K562 (cell line): ENCODE data around the gene CUL1. TPM values are rescaled to one million over a fixed set of nuclear protein-coding genes. Genes with fewer than 3 reads are reported as not detected.
A peak's percentile ranks its signal among the peaks of the same experiment; 100 is the strongest.

Source experiments
- ATAC-seq: fragments of 200-7000 bp; cut with Tn5 transposase; 3 replicates; pipeline ENCODE4 v1.9.1; 2020; ENCODE audit warnings: moderate library complexity
- BruUV-seq: library from RNA; stranded (reverse); fragments of 400-500 nt; replicated peaks from 2 replicates; lab custom pipeline; 2021; lab: Mats Ljungman, UMichigan
- CTCF ChIA-PET: fragments of 300-600 bp; formaldehyde crosslinking; extraction: SDS; loops from one replicate; lab custom pipeline; 2021; ENCODE audit warnings: low intra/inter-chr PET ratio; lab: Yijun Ruan, JAX
- POLR2A ChIA-PET: fragments of 300-600, 350-650 bp; sonication (Branson Sonifier 250); formaldehyde crosslinking; extraction: SDS; loops from one replicate; lab custom pipeline; 2021; ENCODE audit warnings: antibody characterized with exemption, inconsistent platforms; lab: Yijun Ruan, JAX
- DNase-seq, 4 experiments: peaks; one replicate each; pipeline versions ENCODE4 v3.0.0 to v3.0.0-alpha.2; 2011 to 2018; ENCODE audit warnings: low spot score in 3 of 4, mixed read lengths in 3 of 4; ENCODE audit errors: extremely low read depth in 1 of 4
- FAIRE-seq: peaks from 2 replicates; lab custom pipeline; 2011; peaks lifted over from hg19 to GRCh38; lab: Jason Lieb, UNC
- H2AFZ ChIP-seq: 2 replicates; pipeline ENCODE4 v1.6.0; 2011; ENCODE audit warnings: low read depth, low read length, control low read depth, inconsistent platforms
- H3K27ac ChIP-seq: fragments of 200-600 bp; 3 replicates; pipeline ENCODE4 v1.8.0; 2011; ENCODE audit warnings: low read depth, mild to moderate bottlenecking, control low read depth, inconsistent platforms, low read length, moderate library complexity, mixed read lengths; ENCODE audit errors: extremely low read depth
- H3K27me3 ChIP-seq, 2 experiments: fragments of 300-600 bp in 1 of 2; 2 replicates in 1 of 2; 3 replicates in 1 of 2; pipeline versions ENCODE4 v1.6.0 to v1.8.0; 2011; ENCODE audit warnings: inconsistent platforms in 2 of 2, low read length in 2 of 2, mild to moderate bottlenecking in 1 of 2, mixed read lengths in 1 of 2, moderate library complexity in 1 of 2; ENCODE audit not compliant: control insufficient read depth in 2 of 2, insufficient read depth in 2 of 2
- H3K36me3 ChIP-seq: fragments of 300-600 bp; 3 replicates; pipeline ENCODE4 v1.8.0; 2011; ENCODE audit warnings: mild to moderate bottlenecking, low read length, inconsistent platforms; ENCODE audit not compliant: control insufficient read depth, insufficient read depth
- H3K4me1 ChIP-seq, 2 experiments: fragments of 200-600 bp in 1 of 2; replicated peaks in 1 of 2; 2 replicates in 1 of 2; 3 replicates in 1 of 2; pipeline versions ENCODE4 v1.5.1 to v1.8.0; 2011; ENCODE audit warnings: inconsistent platforms in 2 of 2, low read length in 2 of 2, mild to moderate bottlenecking in 1 of 2, mixed read lengths in 1 of 2, moderate library complexity in 1 of 2; ENCODE audit not compliant: control insufficient read depth in 2 of 2, insufficient read depth in 2 of 2
- H3K4me2 ChIP-seq: 2 replicates; pipeline ENCODE4 v1.6.1; 2011; ENCODE audit warnings: low read length, control low read depth, inconsistent platforms, mixed read lengths; ENCODE audit not compliant: insufficient read depth
- H3K4me3 ChIP-seq: fragments of 200-600 bp; sonication (generic), shearing (Covaris generic); 2 replicates; pipeline ENCODE4 v1.5.1; 2016; ENCODE audit warnings: control low read depth, inconsistent platforms
- H3K79me2 ChIP-seq: fragments of 200-600 bp; 3 replicates; pipeline ENCODE4 v1.8.0; 2011; ENCODE audit warnings: low read length, inconsistent platforms; ENCODE audit not compliant: control insufficient read depth, insufficient read depth
- H3K9ac ChIP-seq, 2 experiments: 2 replicates each; pipeline versions ENCODE4 v1.6.0 to v1.6.1; 2011; ENCODE audit warnings: low read depth in 2 of 2, low read length in 2 of 2, control low read depth in 1 of 2, inconsistent platforms in 1 of 2, mild to moderate bottlenecking in 1 of 2, mixed read lengths in 1 of 2; ENCODE audit not compliant: insufficient read depth in 1 of 2
- H3K9me1 ChIP-seq: one replicate; pipeline ENCODE4 v1.6.0; 2011; ENCODE audit warnings: inconsistent platforms, mild to moderate bottlenecking, low read length, moderate library complexity; ENCODE audit not compliant: control insufficient read depth, insufficient read depth
- H3K9me3 ChIP-seq: replicated peaks from 2 replicates; pipeline ENCODE4 v1.5.1; 2011; ENCODE audit warnings: low read depth, low read length, inconsistent platforms; ENCODE audit not compliant: control insufficient read depth, insufficient read depth
- H4K20me1 ChIP-seq: replicated peaks from 2 replicates; pipeline ENCODE4 v1.6.1; 2011; ENCODE audit warnings: low read length, inconsistent platforms, mixed read lengths; ENCODE audit not compliant: control insufficient read depth, insufficient read depth
- COPS2 ChIP-seq: fragments of 450-650 bp; conservative IDR thresholded peaks from 2 replicates; pipeline ENCODE4 v1.6.1; 2016; ENCODE audit warnings: mild to moderate bottlenecking, moderate library complexity
- E2F3 ChIP-seq: fragments of 250-450 bp; sonication (Bioruptor Pico); IDR thresholded peaks from 2 replicates; pipeline ENCODE4 v1.4.0; 2020; ENCODE audit warnings: mild to moderate bottlenecking
- ERF ChIP-seq: fragments of 450-650 bp; formaldehyde crosslinking; IDR thresholded peaks from 2 replicates; pipeline ENCODE4 v1.4.0; 2020; ENCODE audit warnings: mild to moderate bottlenecking, mixed read lengths
- FOXA3 ChIP-seq, 2 experiments: fragments of 450-650 bp in 1 of 2; sonication (generic) in 1 of 2; formaldehyde crosslinking; IDR thresholded peaks in 1 of 2; conservative IDR thresholded peaks in 1 of 2; 2 replicates each; pipeline versions ENCODE4 v1.4.0 to v1.8.0; 2020 to 2022; ENCODE audit warnings: mild to moderate bottlenecking in 2 of 2, missing genetic modification reagents in 1 of 2
- HMG20B ChIP-seq: fragments of 250-450 bp; sonication (Bioruptor Pico); IDR thresholded peaks from 2 replicates; pipeline ENCODE4 v1.5.0; 2021; ENCODE audit warnings: mild to moderate bottlenecking
- HNRNPL ChIP-seq: fragments of 200-400 bp; formaldehyde crosslinking; IDR thresholded peaks from 2 replicates; pipeline ENCODE4 v1.6.1; 2017; ENCODE audit warnings: low read depth, mild to moderate bottlenecking, low read length
- MCM5 ChIP-seq: fragments of 450-650 bp; IDR thresholded peaks from 2 replicates; pipeline ENCODE4 v1.6.1; 2016; ENCODE audit warnings: low read depth
- PML ChIP-seq: IDR thresholded peaks from 2 replicates; pipeline ENCODE4 v1.6.1; 2012; ENCODE audit warnings: low read length, inconsistent platforms
- RCOR1 ChIP-seq, 2 experiments: IDR thresholded peaks; 2 replicates each; pipeline ENCODE4 v1.6.1; 2012; ENCODE audit warnings: low read depth in 2 of 2, low read length in 2 of 2, borderline replicate concordance in 1 of 2, improper control_type of control experiment in 1 of 2
- SIN3A ChIP-seq, 2 experiments: fragments of 150-350 bp in 1 of 2; IDR thresholded peaks; 2 replicates each; pipeline ENCODE4 v1.6.1; 2011 to 2016; ENCODE audit warnings: borderline replicate concordance in 2 of 2, low read depth in 2 of 2, low read length in 2 of 2, mild to moderate bottlenecking in 2 of 2, moderate library complexity in 2 of 2; ENCODE audit not compliant: control insufficient read depth in 1 of 2
- TEAD4 ChIP-seq, 2 experiments: sonication (generic) in 1 of 2; formaldehyde crosslinking in 1 of 2; IDR thresholded peaks; 2 replicates each; pipeline versions ENCODE4 v1.6.1 to v1.8.0; 2012 to 2022; ENCODE audit warnings: borderline replicate concordance in 1 of 2, inconsistent platforms in 1 of 2, low read length in 1 of 2, mild to moderate bottlenecking in 1 of 2, missing genetic modification reagents in 1 of 2
- XRCC5 ChIP-seq: fragments of 200-400 bp; formaldehyde crosslinking; IDR thresholded peaks from 2 replicates; pipeline ENCODE4 v1.6.1; 2017; ENCODE audit warnings: low read depth, mild to moderate bottlenecking, low read length
- ZNF586 ChIP-seq: fragments of 450-650 bp; formaldehyde crosslinking; conservative IDR thresholded peaks from 2 replicates; pipeline ENCODE4 v1.4.0; 2020; ENCODE audit warnings: mild to moderate bottlenecking, moderate library complexity
- ZZZ3 ChIP-seq: fragments of 450-650 bp; IDR thresholded peaks from 2 replicates; pipeline ENCODE4 v1.6.1; 2016; ENCODE audit warnings: antibody characterized with exemption, mild to moderate bottlenecking, moderate library complexity
- WGBS: fragments of 100-300 bp; shearing (Covaris generic); methylation state at CpG from one replicate; pipeline ENCODE4 v1.1.6; 2016; ENCODE audit warnings: low coverage, mixed read lengths; ENCODE audit not compliant: insufficient coverage; ENCODE audit errors: missing lambda C conversion rate; 5-methylcytosine and 5-hydroxymethylcytosine counted together
- in situ Hi-C: fragments of 300-500 bp; cut with MboI; formaldehyde crosslinking; loops from 4 replicates; pipeline ENCODE4 v1.15.0; 2018; ENCODE audit warnings: inconsistent platforms, mixed read lengths
- intact Hi-C: fragments of 100-400 bp; cut with micrococcal nuclease; formaldehyde crosslinking; loops from 2 replicates; pipeline ENCODE4 v1.14.2; 2022
- polyA plus RNA-seq, 8 experiments: library from polyadenylated mRNA; depleted of rRNA in 4 of 8; stranded (reverse) in 5 of 8; unstranded in 3 of 8; fragments of >200 nt; fragmentation: Nextera tagmentation in 2 of 8; fragmentation: Illumina TruSeq in 1 of 8; extraction: Ambion mirVana in 2 of 8; extraction: Trizol in 1 of 8; gene quantifications; 2 replicates each; pipeline versions ENCODE4 v1.2.1 to v1.2.3, GENCODE V29; 2011 to 2014; ENCODE audit warnings: inconsistent platforms in 1 of 8, missing spikeins in 1 of 8
- total RNA-seq, 7 experiments: library from RNA; depleted of rRNA in 6 of 7; stranded (reverse); fragments of >200 nt in 6 of 7; fragmentation: Illumina TruSeq in 2 of 7; extraction: Trizol in 2 of 7; gene quantifications; 2 replicates each; pipeline versions ENCODE4 v1.2.1 to v1.2.3, GENCODE V29; 2011 to 2021; ENCODE audit warnings: low replicate concordance in 1 of 7
- TF ChIP-seq, protein P1 (sequence below): fragments of 450-650 bp; formaldehyde crosslinking; IDR thresholded peaks from 2 replicates; pipeline ENCODE4 v1.4.0; 2022; ENCODE audit warnings: mild to moderate bottlenecking, moderate library complexity
- TF ChIP-seq, protein P2 (sequence below): fragments of 200-800 bp; sonication (Bioruptor generic); IDR thresholded peaks from 2 replicates; pipeline ENCODE4 v1.6.1; 2016; ENCODE audit warnings: missing genetic modification characterization, missing compliant biosample characterization

CUL1 gene
- total and polyA plus RNA-seq, 9 of the 15 experiments (the other 6 are each of a cell fraction or from before 2014, with no cell fraction given): 31.5 to 107 (median 96.5) TPM

DNA sequence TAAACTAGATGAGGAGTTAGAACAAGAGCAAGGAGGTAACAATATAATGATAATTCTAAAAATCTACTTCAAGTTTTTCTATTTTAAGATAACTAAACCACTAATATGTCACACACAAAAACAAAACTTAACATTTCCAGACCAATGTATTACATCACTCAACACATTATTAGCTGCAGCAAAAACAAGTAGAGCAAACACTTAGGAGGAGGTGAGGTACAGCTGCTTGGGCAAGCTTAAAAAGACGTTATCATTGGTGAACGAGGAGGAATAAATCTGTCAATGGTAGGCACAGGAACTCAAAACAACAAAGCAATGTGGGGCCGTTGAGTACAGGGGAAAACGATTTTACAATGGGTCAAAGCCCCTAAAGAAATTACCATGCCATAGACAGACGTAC is 126.6 kb downstream of the CUL1 start (continued):
- TF ChIP-seq HNRNPL: no peak
- no peak for TF ChIP-seq ZZZ3
- TF ChIP-seq E2F3: no peak

DNA sequence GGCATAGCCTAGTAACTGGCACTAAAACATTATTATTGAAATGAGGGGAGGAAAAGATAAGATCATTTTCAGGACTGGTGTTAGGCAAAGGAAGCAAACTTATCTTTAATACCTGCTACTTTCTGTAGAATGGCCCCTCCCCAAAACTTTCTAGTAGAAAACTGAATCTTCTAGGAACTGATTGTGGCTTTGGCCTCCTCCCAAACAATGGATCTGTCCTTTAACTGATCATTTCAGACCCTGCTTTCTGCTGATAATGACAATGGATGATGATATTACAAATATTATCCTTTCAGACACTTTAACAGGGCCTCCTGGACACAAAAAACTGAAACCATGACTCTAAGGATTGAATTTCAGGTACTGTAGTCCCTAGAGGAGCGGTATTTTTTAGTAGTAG is 130.3 kb downstream of the CUL1 start:
- Histone ChIP-seq H3K9ac (no peak overlapping the region), H3K9me3 (no peaks in the 10 kb centered on the region), H3K27ac (peak overlapping the region; percentile 5; the same call in 2 of the 3 replicates), H3K79me2 (peaks cover 59% of the 10 kb centered on the region), H4K20me1 (no peaks in the 10 kb centered on the region), H3K4me2 (no peak overlapping the region), H3K27me3 (no peaks in the 10 kb centered on the region), H3K4me1 (peaks cover 0 to 12% of the 10 kb centered on the region in 2 experiments; a peak in 4 of 5 replicates), H2AFZ (no peak overlapping the region), H3K36me3 (peaks cover 92% of the 10 kb centered on the region), H3K4me3 (no peak overlapping the region), H3K9me1 (no peaks in the 10 kb centered on the region)
- BruUV-seq: no TSS peak
- ChIA-PET CTCF (no interaction called here), POLR2A (interaction anchor here (2.1 kb wide), 1 partner anchor 13 kb away, joined by 13 read pairs; no protein-coding TSS in a partner anchor)
- peak; percentile 29 for ATAC-seq
- WGBS: 67% methylated on average over 1 of the region's 1 CpG
- in situ Hi-C loops: no loop called here
- FAIRE-seq: no peak
- DNase-seq: peak in 2 of 4 experiments; percentile 42 to 71
- intact Hi-C loops: no loop called here
- TF ChIP-seq PML (no peak), ZNF586 (CRISPR knock-in tag) (no peak), RCOR1 (IDR thresholded peaks at IDR 0.05; ENCODE audit: borderline replicate concordance in 1 of 2, low read depth in 2 of 2, low read length in 2 of 2) (peak in 1 of 2 experiments; percentile 88; a peak in 3 of 4 replicates), SIN3A (IDR thresholded peaks at IDR 0.05; ENCODE audit: borderline replicate concordance in 2 of 2, control insufficient read depth in 1 of 2, low read depth in 2 of 2, low read length in 2 of 2) (no peak), MCM5 (no peak), FOXA3 (CRISPR knock-in tag; conservative IDR thresholded peaks at IDR 0.05 in 1 of 2, IDR thresholded peaks at IDR 0.05 in 1 of 2) (no peak), TEAD4 (IDR thresholded peaks at IDR 0.05; ENCODE audit: low read length) (peak; percentile 25; the same call in 1 of the 2 replicates), TEAD4 (CRISPR knock-in tag; IDR thresholded peaks at IDR 0.05; ENCODE audit: borderline replicate concordance) (no peak), HMG20B (CRISPR knock-in tag) (no peak), XRCC5 (no peak), COPS2 (no peak), ERF (CRISPR knock-in tag) (no peak)
- TF ChIP-seq, protein P1, sequence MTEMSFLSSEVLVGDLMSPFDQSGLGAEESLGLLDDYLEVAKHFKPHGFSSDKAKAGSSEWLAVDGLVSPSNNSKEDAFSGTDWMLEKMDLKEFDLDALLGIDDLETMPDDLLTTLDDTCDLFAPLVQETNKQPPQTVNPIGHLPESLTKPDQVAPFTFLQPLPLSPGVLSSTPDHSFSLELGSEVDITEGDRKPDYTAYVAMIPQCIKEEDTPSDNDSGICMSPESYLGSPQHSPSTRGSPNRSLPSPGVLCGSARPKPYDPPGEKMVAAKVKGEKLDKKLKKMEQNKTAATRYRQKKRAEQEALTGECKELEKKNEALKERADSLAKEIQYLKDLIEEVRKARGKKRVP: no peak
- TF ChIP-seq, protein P2, sequence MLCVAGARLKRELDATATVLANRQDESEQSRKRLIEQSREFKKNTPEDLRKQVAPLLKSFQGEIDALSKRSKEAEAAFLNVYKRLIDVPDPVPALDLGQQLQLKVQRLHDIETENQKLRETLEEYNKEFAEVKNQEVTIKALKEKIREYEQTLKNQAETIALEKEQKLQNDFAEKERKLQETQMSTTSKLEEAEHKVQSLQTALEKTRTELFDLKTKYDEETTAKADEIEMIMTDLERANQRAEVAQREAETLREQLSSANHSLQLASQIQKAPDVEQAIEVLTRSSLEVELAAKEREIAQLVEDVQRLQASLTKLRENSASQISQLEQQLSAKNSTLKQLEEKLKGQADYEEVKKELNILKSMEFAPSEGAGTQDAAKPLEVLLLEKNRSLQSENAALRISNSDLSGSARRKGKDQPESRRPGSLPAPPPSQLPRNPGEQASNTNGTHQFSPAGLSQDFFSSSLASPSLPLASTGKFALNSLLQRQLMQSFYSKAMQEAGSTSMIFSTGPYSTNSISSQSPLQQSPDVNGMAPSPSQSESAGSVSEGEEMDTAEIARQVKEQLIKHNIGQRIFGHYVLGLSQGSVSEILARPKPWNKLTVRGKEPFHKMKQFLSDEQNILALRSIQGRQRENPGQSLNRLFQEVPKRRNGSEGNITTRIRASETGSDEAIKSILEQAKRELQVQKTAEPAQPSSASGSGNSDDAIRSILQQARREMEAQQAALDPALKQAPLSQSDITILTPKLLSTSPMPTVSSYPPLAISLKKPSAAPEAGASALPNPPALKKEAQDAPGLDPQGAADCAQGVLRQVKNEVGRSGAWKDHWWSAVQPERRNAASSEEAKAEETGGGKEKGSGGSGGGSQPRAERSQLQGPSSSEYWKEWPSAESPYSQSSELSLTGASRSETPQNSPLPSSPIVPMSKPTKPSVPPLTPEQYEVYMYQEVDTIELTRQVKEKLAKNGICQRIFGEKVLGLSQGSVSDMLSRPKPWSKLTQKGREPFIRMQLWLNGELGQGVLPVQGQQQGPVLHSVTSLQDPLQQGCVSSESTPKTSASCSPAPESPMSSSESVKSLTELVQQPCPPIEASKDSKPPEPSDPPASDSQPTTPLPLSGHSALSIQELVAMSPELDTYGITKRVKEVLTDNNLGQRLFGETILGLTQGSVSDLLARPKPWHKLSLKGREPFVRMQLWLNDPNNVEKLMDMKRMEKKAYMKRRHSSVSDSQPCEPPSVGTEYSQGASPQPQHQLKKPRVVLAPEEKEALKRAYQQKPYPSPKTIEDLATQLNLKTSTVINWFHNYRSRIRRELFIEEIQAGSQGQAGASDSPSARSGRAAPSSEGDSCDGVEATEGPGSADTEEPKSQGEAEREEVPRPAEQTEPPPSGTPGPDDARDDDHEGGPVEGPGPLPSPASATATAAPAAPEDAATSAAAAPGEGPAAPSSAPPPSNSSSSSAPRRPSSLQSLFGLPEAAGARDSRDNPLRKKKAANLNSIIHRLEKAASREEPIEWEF (CRISPR knock-in tag): peak; percentile 71; the same call in 1 of the 2 replicates
